GM06990 (cell line): ENCODE data around the gene ANO8.

ENCODE experiments used
- DNase-seq: peaks from one replicate; pipeline ENCODE4 v3.0.0-alpha.2; 2011; ENCODE audit not compliant: insufficient read length; ENCODE audit errors: extremely low read depth
- H3K27me3 ChIP-seq: replicated peaks from 2 replicates; pipeline ENCODE4 v1.6.0; 2011; ENCODE audit warnings: low read length; ENCODE audit not compliant: control insufficient read depth, insufficient read depth
- H3K36me3 ChIP-seq: 2 replicates; pipeline ENCODE4 v1.5.1; 2011; ENCODE audit warnings: low read length; ENCODE audit not compliant: control insufficient read depth, insufficient read depth
- H3K4me3 ChIP-seq: replicated peaks from 2 replicates; pipeline ENCODE4 v1.5.1; 2011; ENCODE audit warnings: low read depth, mild to moderate bottlenecking, control low read depth, low read length
- CTCF ChIP-seq: IDR thresholded peaks from 2 replicates; pipeline ENCODE4 v1.5.1; 2011; ENCODE audit warnings: low read length, control low read depth, mild to moderate bottlenecking, inconsistent platforms; ENCODE audit not compliant: insufficient read depth, poor library complexity, severe bottlenecking

Gene ANO8

GRCh38 chr19:17340302-17340870, 5.7 kb upstream of the ANO8 start:
- Histone ChIP-seq H3K4me3 (no peak overlapping the region), H3K27me3 (no peaks in the 10 kb centered on the region), H3K36me3 (peaks cover 4% of the 10 kb centered on the region)
- DNase-seq: no peak
- no peak for TF ChIP-seq CTCF

DNA sequence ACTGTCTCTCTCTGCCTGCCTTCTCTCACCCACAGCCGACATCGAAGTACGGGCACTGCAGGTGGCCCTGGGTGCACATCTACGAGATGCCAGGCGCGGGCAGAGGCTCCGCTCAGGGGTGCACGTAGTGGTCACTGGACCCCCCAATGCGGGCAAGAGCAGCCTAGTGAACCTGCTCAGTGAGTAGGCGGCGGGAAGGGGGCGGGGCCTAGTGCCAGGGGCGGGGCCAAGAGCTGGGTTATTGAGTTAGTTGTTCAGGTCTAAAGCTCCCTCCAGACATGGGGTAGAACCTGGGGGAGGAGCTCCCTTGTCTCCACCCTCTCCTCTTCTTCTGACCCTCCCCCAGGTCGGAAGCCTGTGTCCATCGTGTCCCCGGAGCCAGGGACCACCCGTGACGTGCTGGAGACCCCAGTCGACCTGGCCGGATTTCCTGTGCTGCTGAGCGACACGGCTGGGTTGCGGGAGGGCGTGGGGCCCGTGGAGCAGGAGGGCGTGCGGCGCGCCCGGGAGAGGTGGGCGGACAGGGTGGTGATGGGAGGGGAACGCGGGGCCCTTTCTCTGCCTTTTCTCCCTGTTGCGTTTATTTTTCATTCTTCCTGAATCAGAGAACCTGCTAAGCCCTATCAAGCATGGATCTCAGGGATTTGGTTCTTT, 4.6 kb upstream of the ANO8 start:
- Histone ChIP-seq H3K36me3 (peaks cover 4% of the 10 kb centered on the region), H3K4me3 (no peak overlapping the region), H3K27me3 (no peaks in the 10 kb centered on the region)
- no peak for DNase-seq
- no peak for TF ChIP-seq CTCF

GRCh38 chr19:17338433-17339078, 3.9 kb upstream of the ANO8 start:
- Histone ChIP-seq H3K4me3 (peak overlapping the region; percentile 92), H3K27me3 (no peaks in the 10 kb centered on the region), H3K36me3 (peaks cover 4% of the 10 kb centered on the region)
- DNase-seq: no peak
- TF ChIP-seq CTCF: no peak

DNA sequence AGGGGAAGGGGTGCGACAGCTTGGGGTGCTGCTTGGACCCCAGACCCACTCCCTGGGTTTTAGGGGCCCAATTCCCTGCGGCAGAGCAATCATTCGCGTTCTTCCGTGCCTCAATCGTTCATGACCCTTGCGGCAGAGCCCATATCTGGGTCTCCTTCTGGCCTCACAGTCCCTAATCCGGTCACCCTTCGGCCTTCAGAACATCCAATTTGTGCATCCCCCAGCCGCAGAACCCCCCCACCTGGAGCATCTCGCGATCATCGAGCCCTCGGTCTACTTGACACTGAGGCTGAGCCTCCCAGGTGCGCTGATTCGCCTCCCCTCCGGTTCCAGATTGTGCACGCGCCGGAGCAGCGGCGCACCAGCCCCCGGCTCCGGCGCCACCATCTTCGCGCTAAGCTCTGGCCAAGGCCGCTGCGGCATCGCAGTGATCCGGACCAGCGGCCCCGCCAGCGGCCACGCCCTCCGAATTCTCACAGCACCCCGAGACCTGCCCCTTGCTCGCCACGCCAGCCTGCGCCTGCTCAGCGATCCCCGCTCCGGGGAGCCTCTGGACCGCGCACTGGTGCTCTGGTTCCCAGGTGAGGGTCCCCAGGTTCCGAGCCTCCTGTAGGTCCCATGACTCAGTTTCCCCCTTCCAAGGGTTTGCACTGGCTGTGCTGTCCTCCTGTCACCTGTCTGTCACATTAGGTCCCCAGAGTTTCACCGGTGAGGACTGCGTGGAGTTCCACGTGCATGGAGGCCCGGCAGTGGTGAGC, 3.2 kb upstream of the ANO8 start:
- H3K4me3 ChIP-seq: peak overlapping the region; percentile 92
- H3K27me3 ChIP-seq: no peaks in the 10 kb centered on the region
- TF ChIP-seq CTCF: no peak
- peaks cover 4% of the 10 kb centered on the region for H3K36me3 ChIP-seq
- peak; percentile 77 for DNase-seq

DNA sequence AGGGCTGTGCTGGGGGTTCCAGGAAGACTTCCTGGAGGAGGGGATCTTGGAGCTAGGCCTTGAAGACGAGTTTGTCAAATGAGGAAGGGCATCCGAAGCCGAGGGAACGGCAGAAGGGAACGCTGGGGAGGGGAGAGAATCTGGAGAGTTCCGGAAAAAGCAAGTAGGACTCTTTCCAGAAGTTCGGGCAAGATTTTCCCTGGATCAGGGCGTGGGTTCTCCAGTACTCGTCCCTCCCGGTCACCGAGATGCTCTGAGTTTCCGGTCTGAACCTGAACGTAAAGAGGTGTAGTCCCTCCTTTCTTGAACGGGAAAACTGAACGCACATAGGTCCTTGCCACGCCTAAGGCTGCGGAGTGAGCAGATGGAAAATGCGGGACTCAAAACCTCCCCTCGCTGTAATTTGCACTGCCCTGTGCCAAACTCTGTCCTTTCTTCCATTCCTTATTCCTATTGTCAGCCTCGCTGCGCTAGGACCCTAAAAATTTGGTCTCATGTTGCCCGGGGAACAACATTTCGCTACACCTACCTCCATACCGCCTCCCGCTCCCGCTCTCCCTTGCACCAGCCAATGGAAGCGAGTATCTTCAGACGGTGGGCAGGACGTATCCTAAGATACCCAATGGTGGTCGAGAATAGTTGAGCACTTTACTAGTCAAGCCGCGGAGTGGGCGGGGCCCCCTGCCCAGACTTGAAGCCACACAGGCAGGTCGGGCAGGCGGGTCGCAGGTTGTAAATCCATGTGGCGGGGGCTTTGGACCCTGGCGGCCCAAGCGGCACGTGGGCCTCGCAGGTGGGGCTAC, 2.4 kb upstream of the ANO8 start, which contains the start of gene GTPBP3:
GTPBP3 (plus strand) TSS at position 682 of the 803 bp plus-strand sequence; CDS start at position 741, 59 bp downstream.
- Histone ChIP-seq H3K27me3 (no peaks in the 10 kb centered on the region), H3K4me3 (peak within 1 kb of the TSS; percentile 92), H3K36me3 (peaks cover 4% of the 10 kb centered on the region)
- peak; percentile 92 for DNase-seq
- no peak for TF ChIP-seq CTCF
